Activated CD4-positive, alpha-beta T cell treated with anti-CD3 and anti-CD28 coated beads, Interleukin-2, amount 10 ng/mL, durations not matched to agents 7 days and 5 days (primary cell): Measurements from ENCODE around the gene VPS13D. TPM values are rescaled to one million over a fixed set of nuclear protein-coding genes. Genes with fewer than 3 reads are reported as not detected.

ENCODE experiments used
- CTCF ChIA-PET: fragments of 350-600 bp; sonication (Branson Sonifier 250); formaldehyde crosslinking; loops from one replicate; lab custom pipeline; 2021; ENCODE audit warnings: antibody characterized with exemption; lab: Charles Lee
- POLR2A ChIA-PET: fragments of 350-600 bp; sonication (Branson Sonifier 250); formaldehyde crosslinking; loops from one replicate; lab custom pipeline; 2021; ENCODE audit warnings: antibody characterized with exemption; lab: Charles Lee
- DNase-seq: peaks from one replicate; pipeline ENCODE4 v3.0.0-alpha.2; 2020
- H3K27ac Mint-ChIP-seq: one replicate; pipeline ENCODE4 v1.8.0; 2021; ENCODE audit warnings: mild to moderate bottlenecking, moderate library complexity, mixed read lengths
- H3K27me3 Mint-ChIP-seq: one replicate; pipeline ENCODE4 v1.8.0; 2021; ENCODE audit warnings: mixed read lengths
- H3K36me3 Mint-ChIP-seq: one replicate; pipeline ENCODE4 v1.8.0; 2021; ENCODE audit warnings: low read depth, mixed read lengths
- H3K4me1 Mint-ChIP-seq: one replicate; pipeline ENCODE4 v1.8.0; 2021; ENCODE audit warnings: mixed read lengths
- H3K4me3 Mint-ChIP-seq: one replicate; pipeline ENCODE4 v1.8.0; 2021; ENCODE audit warnings: mild to moderate bottlenecking, moderate library complexity, mixed read lengths
- H3K9me3 Mint-ChIP-seq: one replicate; pipeline ENCODE4 v1.8.0; 2021; ENCODE audit warnings: mixed read lengths
- total RNA-seq, 2 experiments: library from RNA; stranded (reverse); gene quantifications; one replicate each; pipeline ENCODE4 v1.2.3, GENCODE V29; 2021

The VPS13D gene
- total RNA-seq, 2 experiments from 2014 or later, result 34.0 to 41.9 TPM

DNA sequence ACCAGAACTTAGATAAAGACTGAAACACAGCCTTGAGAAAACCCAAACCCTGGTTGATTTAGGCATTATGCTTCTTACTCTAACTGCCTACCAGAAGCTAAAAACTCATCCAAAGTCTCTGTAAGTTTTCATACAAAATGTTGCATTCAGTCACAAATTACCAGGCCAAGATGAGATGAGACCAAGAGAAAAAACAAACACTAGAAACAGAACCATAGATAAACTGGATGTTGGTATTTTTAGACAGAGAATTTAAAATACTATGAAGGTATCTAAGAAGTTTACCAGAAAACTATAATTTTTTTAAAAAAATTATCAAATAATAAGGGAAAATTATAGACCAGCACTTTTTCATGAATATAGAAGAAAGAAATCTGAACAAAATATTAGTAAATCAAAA lies 180.5 kb downstream of the VPS13D start:
- no peak for DNase-seq
- ChIA-PET CTCF (no interaction called here), POLR2A (no interaction called here)
- peaks cover 67% of the 10 kb centered on the region for H3K36me3 Mint-ChIP-seq
- peaks cover 33% of the 10 kb centered on the region for H3K4me1 Mint-ChIP-seq
- H3K9me3 Mint-ChIP-seq, result peaks cover 12% of the 10 kb centered on the region
- no peaks in the 10 kb centered on the region for H3K27me3 Mint-ChIP-seq
- no peak overlapping the region for H3K27ac Mint-ChIP-seq
- H3K4me3 Mint-ChIP-seq, result no peak overlapping the region

- H3K27me3 Mint-ChIP-seq, result no peaks in the 10 kb centered on the region
- no peak overlapping the region for H3K27ac Mint-ChIP-seq
- H3K9me3 Mint-ChIP-seq, result peaks cover 12% of the 10 kb centered on the region
- ChIA-PET CTCF (interaction anchor here (1.6 kb wide), 1 partner anchor 13 kb away, joined by 4 read pairs; no protein-coding TSS in a partner anchor), POLR2A (no interaction called here)
- peaks cover 68% of the 10 kb centered on the region for H3K36me3 Mint-ChIP-seq
- peaks cover 28% of the 10 kb centered on the region for H3K4me1 Mint-ChIP-seq
- H3K4me3 Mint-ChIP-seq, result no peak overlapping the region
- DNase-seq, result no peak
Observed at GRCh38 chr1:12411098-12411497, 181.3 kb downstream of the VPS13D start.

GRCh38 chr1:12411747-12412146 lies 181.9 kb downstream of the VPS13D start:
- ChIA-PET CTCF (interaction anchor here (1.6 kb wide), 1 partner anchor 14 kb away, joined by 4 read pairs; no protein-coding TSS in a partner anchor), POLR2A (no interaction called here)
- DNase-seq, result no peak
- H3K4me1 Mint-ChIP-seq, result peaks cover 23% of the 10 kb centered on the region
- no peaks in the 10 kb centered on the region for H3K27me3 Mint-ChIP-seq
- H3K9me3 Mint-ChIP-seq, result peaks cover 12% of the 10 kb centered on the region
- H3K36me3 Mint-ChIP-seq, result peaks cover 72% of the 10 kb centered on the region
- H3K4me3 Mint-ChIP-seq, result no peak overlapping the region
- H3K27ac Mint-ChIP-seq, result no peak overlapping the region

GRCh38 chr1:12412439-12412838 lies 182.6 kb downstream of the VPS13D start:
- Mint-ChIP-seq H3K9me3 (peaks cover 12% of the 10 kb centered on the region), H3K27me3 (no peaks in the 10 kb centered on the region), H3K4me1 (peaks cover 17% of the 10 kb centered on the region), H3K36me3 (peaks cover 78% of the 10 kb centered on the region), H3K27ac (no peak overlapping the region), H3K4me3 (no peak overlapping the region)
- no peak for DNase-seq
- ChIA-PET POLR2A (no interaction called here), CTCF (interaction anchor here (1.6 kb wide), 1 partner anchor 14 kb away, joined by 4 read pairs; no protein-coding TSS in a partner anchor)

GRCh38 chr1:12413664-12414410 lies 184.0 kb downstream of the VPS13D start:
- H3K4me3 Mint-ChIP-seq, result no peak overlapping the region
- H3K27me3 Mint-ChIP-seq, result no peaks in the 10 kb centered on the region
- ChIA-PET CTCF (interaction anchor here (0.6 to 0.9 kb wide), 3 partner anchors 14 to 202 kb away, joined by 3 read pairs; no protein-coding TSS in a partner anchor), POLR2A (no interaction called here)
- H3K9me3 Mint-ChIP-seq, result peaks cover 12% of the 10 kb centered on the region
- peaks cover 12% of the 10 kb centered on the region for H3K4me1 Mint-ChIP-seq
- H3K36me3 Mint-ChIP-seq, result peaks cover 80% of the 10 kb centered on the region
- DNase-seq, result no peak
- H3K27ac Mint-ChIP-seq, result no peak overlapping the region

DNA sequence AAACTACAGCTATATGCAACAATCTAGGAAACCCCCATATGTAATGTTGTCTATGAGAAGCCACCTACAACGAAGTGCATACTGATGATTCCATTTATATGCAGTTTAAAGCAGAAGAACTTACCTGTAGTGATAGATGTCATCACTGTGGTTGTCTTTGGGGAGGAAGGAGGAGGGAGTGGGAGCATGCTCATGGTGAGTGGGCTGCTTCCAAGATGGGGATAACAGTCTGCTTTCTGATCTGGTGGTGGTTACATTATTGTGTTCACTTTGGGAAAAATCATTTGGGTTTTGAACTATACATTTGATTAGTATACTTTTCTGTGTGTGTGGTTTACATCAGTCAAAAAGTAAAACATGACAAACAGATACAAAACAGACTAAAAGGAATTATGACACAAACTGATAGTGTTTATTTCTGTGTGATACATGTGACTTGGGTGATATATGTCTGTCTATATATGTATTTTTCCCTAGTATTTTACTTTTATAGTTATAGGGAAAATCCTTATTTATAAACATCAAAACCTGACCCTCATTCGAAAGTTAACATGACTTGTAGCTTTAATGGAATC lies 184.7 kb downstream of the VPS13D start:
- H3K9me3 Mint-ChIP-seq, result peaks cover 12% of the 10 kb centered on the region
- H3K27me3 Mint-ChIP-seq, result no peaks in the 10 kb centered on the region
- ChIA-PET POLR2A (no interaction called here), CTCF (interaction anchor here (0.9 kb wide), 1 partner anchor 18 kb away, joined by 3 read pairs; no protein-coding TSS in a partner anchor)
- H3K27ac Mint-ChIP-seq, result no peak overlapping the region
- H3K4me1 Mint-ChIP-seq, result peaks cover 12% of the 10 kb centered on the region
- DNase-seq, result no peak
- H3K36me3 Mint-ChIP-seq, result peaks cover 79% of the 10 kb centered on the region
- H3K4me3 Mint-ChIP-seq, result no peak overlapping the region

DNA sequence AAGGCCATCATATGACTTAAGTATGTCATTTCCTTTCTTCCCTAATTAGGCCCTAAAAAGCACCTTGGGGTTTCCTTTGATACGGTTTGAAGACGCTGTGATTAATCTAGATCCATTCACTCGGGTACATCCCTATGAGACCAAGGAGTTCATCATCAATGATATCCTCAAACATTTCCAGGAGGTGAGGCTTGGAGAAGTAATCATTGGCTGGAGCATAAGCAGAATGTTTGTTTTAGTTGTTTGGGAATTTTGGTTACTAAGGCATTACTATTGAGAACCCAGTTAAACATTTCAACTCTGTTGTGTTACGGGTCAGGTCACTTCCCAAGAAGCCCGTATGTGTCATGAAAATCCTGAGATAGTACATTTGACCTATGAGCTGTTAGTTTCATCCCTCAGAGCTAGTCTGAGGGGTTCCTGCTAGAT lies 185.2 kb downstream of the VPS13D start:
- H3K4me1 Mint-ChIP-seq, result peaks cover 12% of the 10 kb centered on the region
- no peak overlapping the region for H3K27ac Mint-ChIP-seq
- no peak for DNase-seq
- H3K36me3 Mint-ChIP-seq, result peaks cover 76% of the 10 kb centered on the region
- H3K9me3 Mint-ChIP-seq, result peaks cover 7% of the 10 kb centered on the region
- ChIA-PET CTCF (interaction anchor here (1.5 kb wide), 1 partner anchor 21 kb away, joined by 3 read pairs; no protein-coding TSS in a partner anchor), POLR2A (no interaction called here)
- no peaks in the 10 kb centered on the region for H3K27me3 Mint-ChIP-seq
- H3K4me3 Mint-ChIP-seq, result no peak overlapping the region

DNA sequence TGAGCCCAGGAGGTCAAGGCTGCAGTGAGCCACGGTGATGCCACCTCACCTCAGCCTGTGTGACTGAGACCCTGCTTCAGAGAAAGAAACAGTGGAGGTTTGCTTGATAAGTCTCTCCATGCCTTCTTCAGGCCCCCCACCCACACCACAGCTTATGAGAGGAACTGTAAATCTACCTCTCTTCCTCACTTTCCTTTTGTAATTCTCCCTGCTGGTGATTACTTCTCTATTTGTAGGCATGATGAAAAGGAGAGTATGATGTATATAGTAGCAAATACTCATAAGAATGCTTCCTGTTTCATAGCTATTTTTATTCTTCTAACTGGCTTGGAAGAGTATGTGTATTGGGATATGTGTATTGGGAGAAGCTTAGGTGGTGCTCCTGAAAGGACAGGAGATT lies 186.3 kb downstream of the VPS13D start:
- Mint-ChIP-seq H3K9me3 (peaks cover 4% of the 10 kb centered on the region), H3K27me3 (no peaks in the 10 kb centered on the region), H3K27ac (no peak overlapping the region), H3K4me1 (peaks cover 12% of the 10 kb centered on the region), H3K4me3 (no peak overlapping the region), H3K36me3 (peaks cover 71% of the 10 kb centered on the region)
- DNase-seq, result no peak
- POLR2A ChIA-PET, result no interaction called here
- CTCF ChIA-PET, result interaction anchor here (0.6 to 1.5 kb wide), 2 partner anchors 20 to 77 kb away, joined by 3 to 5 read pairs; no protein-coding TSS in a partner anchor

- peaks cover 12% of the 10 kb centered on the region for H3K4me1 Mint-ChIP-seq
Observed at GRCh38 chr1:12416744-12417143, 186.9 kb downstream of the VPS13D start.

GRCh38 chr1:12417389-12417788 lies 187.6 kb downstream of the VPS13D start:
- CTCF ChIA-PET, result interaction anchor here (0.9 to 1.2 kb wide), 2 partner anchors 8 to 9 kb away, joined by 3 to 5 read pairs; no protein-coding TSS in a partner anchor
- POLR2A ChIA-PET, result no interaction called here
- peaks cover 15% of the 10 kb centered on the region for H3K4me1 Mint-ChIP-seq
- H3K4me3 Mint-ChIP-seq, result no peak overlapping the region
- no peaks in the 10 kb centered on the region for H3K27me3 Mint-ChIP-seq
- no peak overlapping the region for H3K27ac Mint-ChIP-seq
- DNase-seq, result no peak
- H3K9me3 Mint-ChIP-seq, result no peaks in the 10 kb centered on the region
- H3K36me3 Mint-ChIP-seq, result peaks cover 70% of the 10 kb centered on the region

More at GRCh38 chr1:12416744-12417143, 186.9 kb downstream of the VPS13D start:
- Mint-ChIP-seq H3K4me3 (no peak overlapping the region), H3K36me3 (peaks cover 72% of the 10 kb centered on the region), H3K27ac (no peak overlapping the region), H3K27me3 (no peaks in the 10 kb centered on the region), H3K9me3 (peaks cover 2% of the 10 kb centered on the region)
- ChIA-PET POLR2A (no interaction called here), CTCF (interaction anchor here (1.2 to 1.5 kb wide), 2 partner anchors 9 to 19 kb away, joined by 3 to 5 read pairs; no protein-coding TSS in a partner anchor)
- no peak for DNase-seq

- Mint-ChIP-seq H3K9me3 (no peaks in the 10 kb centered on the region), H3K27me3 (no peaks in the 10 kb centered on the region), H3K36me3 (peaks cover 58% of the 10 kb centered on the region), H3K27ac (no peak overlapping the region), H3K4me1 (peaks cover 18% of the 10 kb centered on the region), H3K4me3 (no peak overlapping the region)
- DNase-seq, result no peak
- CTCF ChIA-PET, result interaction anchor here (1.3 kb wide), 1 partner anchor 60 kb away, joined by 3 read pairs; no protein-coding TSS in a partner anchor
- POLR2A ChIA-PET, result no interaction called here
Observed at GRCh38 chr1:12420171-12420570, 190.3 kb downstream of the VPS13D start.

GRCh38 chr1:12422488-12422887 lies 192.7 kb downstream of the VPS13D start:
- peaks cover 48% of the 10 kb centered on the region for H3K36me3 Mint-ChIP-seq
- no peaks in the 10 kb centered on the region for H3K27me3 Mint-ChIP-seq
- POLR2A ChIA-PET, result no interaction called here
- H3K9me3 Mint-ChIP-seq, result no peaks in the 10 kb centered on the region
- no peak overlapping the region for H3K27ac Mint-ChIP-seq
- H3K4me1 Mint-ChIP-seq, result peaks cover 16% of the 10 kb centered on the region
- CTCF ChIA-PET, result interaction anchor here (0.6 to 1.1 kb wide), 5 partner anchors 38 to 196 kb away, joined by 3 to 6 read pairs (median 4); no protein-coding TSS in a partner anchor
- DNase-seq, result no peak
- no peak overlapping the region for H3K4me3 Mint-ChIP-seq
